NCI-H146 treated with DMSO at 0.1 percent for 48 hours (cell line): ENCODE measurements around the gene DOCK2.
"Not testable (repeated sequence)": the region's sequence is repeated elsewhere in the genome, so short reads cannot be mapped to it uniquely, and the experiment has no call there.

Experiments
- DNase-seq: peaks from one replicate; lab custom pipeline; 2025; ENCODE audit not compliant: unreplicated experiment; lab: John Stamatoyannopoulos, UW

Gene DOCK2

GRCh38 chr5:169781420-169782345 is 144.6 kb downstream of the DOCK2 start:
- no peak for DNase-seq

DNA sequence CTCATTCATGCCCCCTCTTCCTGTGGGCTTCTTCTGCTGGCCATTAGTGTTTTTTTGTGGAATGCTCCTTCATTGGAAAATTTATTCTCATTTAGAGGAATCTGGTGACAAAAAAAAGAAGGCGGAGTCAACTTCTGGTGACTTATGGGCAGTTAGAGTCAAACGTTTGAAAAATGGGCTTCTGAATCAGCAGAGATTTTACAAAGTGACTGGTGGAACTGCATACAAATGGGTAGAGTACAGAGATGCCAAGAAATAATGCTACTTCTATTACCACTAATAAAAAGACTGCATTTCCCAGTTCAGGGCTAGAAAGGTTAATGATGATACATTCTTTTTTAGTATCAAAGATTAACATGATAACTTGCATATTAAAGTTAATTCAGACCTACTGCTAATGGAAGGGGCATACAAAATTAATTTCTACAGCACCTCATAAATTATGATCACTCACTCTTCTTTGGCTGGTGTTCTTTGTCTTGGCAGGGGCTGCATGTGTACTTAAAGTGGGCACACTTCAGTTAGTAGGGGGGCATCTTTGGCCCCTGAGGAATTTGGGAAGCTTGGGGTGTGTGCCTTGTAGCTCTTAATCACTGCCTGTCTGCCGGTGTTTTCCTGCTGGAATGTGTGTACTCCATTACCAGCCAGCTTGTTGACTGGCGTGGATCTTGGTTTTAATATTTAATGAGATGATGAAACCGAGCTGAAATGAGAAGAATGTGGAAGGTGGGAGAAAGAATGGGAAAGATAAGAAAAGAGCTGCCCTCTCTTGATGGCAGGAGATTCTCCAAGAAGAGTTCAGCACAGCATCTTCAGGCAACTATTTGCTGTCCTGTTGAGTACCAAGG is 148.9 kb downstream of the DOCK2 start:
- no peak for DNase-seq

GRCh38 chr5:169788168-169788567 is 151.1 kb downstream of the DOCK2 start:
- DNase-seq: no peak

DNA sequence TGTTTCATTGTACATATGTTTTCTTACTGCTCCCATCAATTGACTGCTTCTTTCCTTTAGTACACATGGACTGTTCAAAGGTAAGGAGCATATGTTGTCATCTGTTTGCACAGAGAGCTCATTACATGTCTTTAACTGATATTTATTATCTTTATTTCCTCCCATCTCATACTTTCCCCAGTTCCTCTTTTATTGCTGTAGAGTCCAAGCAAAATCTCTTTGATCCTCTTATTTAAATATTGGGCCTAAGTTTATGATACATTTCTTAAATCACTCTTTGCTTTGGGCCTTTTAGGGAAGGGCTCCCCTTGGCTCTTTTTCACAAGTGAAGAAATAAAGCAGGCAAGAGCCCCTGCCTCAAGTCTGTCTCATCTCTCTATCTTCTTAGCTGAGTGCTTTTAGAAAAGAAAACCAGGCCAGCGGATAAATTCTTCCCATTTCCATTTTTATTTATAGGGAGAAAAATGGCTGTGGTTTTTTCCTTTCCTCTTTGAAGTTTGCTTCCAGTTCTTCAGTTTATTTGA is 152.4 kb downstream of the DOCK2 start:
- DNase-seq: no peak

DNA sequence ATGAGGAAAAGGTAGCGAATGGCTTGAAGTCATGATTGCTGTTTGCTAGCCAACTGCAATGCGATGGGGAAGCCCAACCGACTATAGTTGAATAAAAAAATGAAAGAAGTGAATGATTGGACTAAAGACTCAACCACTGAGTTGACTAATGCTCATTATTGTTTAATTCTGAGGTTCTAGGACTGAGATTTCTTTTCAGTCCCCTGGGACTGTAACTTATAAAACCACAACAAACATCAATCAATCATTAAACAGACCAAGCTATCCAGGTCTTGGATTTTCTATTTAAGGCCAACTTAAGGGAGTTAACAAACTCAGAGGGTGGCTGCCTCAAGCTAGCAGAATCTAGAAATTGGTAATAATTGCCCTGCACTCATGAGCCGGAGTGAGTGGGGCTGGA is 154.2 kb downstream of the DOCK2 start:
- no peak for DNase-seq

DNA sequence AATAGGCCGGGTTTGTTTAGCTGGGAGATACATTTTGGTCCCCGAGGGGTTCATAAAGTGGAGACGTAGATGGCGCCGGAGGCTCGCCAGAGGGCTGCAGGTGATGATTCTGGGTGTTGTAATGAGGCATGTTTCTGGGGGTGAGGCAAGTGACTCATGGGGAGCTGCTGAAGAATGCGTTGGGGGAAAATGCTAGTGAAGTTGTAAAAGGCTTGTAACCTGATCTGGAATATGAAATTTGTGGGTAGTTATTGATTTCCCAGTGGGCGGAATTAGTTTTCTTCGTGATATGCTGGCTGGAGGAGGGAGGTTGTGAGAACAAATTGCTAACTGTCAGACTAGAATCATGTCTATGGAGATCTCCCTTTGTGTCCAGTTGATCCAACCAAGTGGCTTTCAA is 158.3 kb downstream of the DOCK2 start:
- DNase-seq: no peak

GRCh38 chr5:169796731-169797130 is 159.7 kb downstream of the DOCK2 start:
- DNase-seq: no peak

DNA sequence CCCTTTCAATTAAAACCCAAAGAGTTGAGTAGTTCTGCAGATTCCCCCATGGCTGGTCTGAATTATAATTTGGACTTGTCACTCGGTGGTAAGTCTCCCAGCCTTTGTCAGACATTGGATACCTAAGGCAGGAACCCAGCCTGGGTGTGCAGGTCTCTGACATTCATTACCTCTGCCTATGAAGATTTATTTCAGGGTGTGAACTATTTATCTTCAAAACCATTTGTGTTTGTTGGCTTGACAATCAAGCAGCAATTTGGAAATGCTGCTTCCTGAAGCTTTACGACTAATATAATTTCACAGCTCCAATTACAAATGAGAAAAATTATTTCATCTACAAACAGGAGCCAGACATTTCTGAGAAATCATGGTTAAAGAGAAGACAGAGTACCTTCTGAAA is 160.5 kb downstream of the DOCK2 start:
- DNase-seq: no peak

DNA sequence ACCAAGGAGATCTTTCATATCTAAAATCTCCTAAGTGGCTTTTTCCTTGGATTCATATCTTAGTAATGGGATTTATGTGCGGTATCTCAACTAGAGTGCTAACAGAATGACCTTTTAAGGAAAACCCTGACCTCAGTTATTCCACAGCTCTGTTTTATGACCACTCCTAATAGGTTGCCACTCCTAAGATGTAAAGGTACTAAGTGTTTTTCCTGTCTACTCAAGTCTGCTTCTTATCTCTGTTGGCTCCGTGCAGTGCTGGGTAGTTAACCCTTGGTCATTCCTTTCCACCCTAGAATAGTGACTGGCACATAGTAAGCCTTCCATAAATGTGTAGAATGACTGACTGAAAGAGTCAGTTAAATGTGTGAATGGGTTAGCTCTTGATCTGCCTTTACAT is 161.4 kb downstream of the DOCK2 start:
- DNase-seq: no peak

DNA sequence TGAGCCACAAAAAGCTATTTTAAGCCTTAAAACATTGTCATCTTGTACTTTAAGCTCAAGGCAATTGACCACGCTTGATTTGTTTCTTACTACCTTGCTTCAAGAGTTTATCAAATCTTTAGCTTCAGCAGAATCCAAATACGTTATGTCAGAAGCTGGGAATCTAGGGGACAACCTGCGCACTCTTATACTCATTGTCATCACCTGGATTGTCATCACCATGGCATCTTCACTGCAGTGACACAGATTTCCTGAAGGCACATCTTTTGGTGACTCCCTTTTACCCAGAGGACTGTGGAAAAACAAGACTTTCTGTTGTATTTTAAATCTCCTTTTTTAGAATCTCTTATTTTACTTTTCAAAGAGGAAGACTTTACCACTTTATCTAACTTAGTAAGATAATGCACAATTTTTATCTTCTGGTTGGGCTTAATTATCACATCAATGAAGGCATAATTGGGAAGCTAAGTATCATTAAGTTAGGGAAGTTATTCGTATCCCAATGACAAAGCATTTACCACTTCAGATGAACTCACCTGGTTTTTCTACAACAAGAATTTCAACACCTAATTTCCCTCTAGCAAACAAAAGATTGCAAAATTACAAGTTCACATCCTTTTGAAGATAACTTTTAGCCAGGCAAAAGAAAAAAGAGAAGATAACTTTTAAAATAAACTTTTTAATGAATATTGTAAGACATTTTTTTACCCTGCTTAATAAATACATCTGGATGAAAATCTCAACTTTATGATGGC is 162.0 kb downstream of the DOCK2 start:
- DNase-seq: no peak

DNA sequence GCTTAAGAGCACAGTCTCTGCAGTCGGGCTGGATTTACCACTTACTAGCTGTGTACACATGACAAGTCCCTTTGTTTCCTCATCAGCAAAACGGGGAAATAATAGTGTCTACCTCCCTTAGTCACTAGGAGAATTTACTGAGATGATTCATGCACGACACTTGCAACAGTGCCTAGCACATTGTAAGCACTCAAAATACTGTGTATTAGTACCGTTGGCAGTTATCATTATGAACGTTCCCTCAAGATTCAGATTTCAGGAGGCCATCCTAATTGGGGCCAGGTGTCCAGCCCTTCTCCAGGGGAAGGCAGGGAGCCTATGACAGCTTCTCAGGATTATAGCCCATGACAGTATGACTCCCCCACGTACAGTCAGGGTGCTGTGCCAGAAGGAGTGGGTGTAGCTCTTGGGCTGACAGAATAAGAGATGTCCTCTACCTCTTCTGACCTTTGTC is 164.3 kb downstream of the DOCK2 start:
- no peak for DNase-seq

DNA sequence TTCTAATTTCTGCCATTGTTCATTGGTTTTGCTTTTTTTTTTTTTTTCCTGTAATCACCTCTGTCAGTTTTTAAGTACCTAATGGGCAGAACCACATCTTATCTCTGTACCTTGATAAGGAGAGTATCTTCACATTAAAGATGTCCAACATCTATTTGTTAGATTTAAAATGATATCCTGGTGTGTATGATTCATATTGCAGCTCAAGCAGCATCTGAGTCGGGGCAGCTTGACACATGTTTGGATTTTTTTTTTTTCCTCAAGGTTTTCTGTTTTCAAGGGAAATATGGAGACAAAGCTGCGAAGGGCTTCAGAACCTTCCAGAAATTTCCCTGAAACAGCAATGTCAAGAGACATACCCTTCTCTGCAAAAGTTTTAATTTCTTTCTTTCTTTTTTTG is 164.7 kb downstream of the DOCK2 start:
- DNase-seq: no peak

- no peak for DNase-seq
Measured at GRCh38 chr5:169803077-169803981, 166.3 kb downstream of the DOCK2 start.

DNA sequence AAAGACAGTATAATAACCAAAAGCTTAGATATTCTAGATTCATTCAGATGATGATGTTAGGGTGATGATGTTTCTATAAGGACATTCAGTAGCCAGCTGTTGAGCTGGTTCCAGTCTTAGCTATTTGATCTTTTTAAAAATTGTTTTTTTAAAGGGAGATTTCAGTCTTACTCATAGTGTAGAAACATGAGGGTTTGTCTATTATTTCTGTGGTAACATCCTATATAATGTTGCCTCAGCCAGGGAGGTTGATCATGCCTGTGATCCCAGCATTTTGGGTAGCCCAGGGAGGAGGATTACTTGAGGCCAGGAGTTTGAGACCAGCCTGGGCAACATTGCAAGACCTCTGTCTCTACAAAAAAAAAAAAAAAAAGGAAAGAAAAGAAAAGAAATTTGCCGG is 167.8 kb downstream of the DOCK2 start:
- DNase-seq: no peak

GRCh38 chr5:169805527-169805934 is 168.5 kb downstream of the DOCK2 start:
- DNase-seq: no peak

DNA sequence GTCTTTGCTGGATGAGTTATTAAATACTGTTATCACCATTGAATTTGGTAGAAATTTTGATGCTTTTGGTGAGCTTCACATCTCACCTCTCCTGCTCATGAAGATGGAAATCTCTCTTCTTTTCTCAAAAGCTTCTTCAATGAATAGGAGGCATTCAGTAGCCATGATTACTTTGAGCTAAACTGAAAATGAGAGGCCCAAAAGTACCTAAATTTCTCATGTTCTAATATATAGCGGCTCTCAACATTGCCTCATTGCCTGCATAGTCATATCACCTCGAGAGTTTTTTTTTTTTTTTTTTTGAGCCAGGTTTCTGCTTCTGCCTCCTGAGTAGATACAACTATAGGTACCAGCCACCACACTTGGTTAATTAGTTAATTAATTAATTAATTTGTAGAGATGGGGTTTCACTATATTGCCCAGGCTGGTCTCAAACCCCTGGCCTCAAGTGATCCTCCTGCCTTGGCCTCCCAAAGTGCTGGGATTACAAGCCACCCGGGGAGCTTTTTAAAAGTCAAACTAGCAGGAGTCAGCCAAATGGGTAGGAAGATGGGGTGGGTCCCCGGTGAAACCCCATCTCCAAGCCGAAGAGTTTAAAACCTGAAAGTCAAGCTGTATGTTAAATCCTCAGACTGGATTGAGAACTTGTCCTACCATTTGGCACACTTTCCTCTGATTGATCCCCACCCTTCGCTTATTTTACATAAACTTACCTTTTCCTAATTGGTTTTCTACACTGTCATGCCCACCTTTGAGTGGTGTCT is 169.0 kb downstream of the DOCK2 start:
- DNase-seq: no peak

GRCh38 chr5:169808118-169808581 is 171.1 kb downstream of the DOCK2 start:
- no peak for DNase-seq

DNA sequence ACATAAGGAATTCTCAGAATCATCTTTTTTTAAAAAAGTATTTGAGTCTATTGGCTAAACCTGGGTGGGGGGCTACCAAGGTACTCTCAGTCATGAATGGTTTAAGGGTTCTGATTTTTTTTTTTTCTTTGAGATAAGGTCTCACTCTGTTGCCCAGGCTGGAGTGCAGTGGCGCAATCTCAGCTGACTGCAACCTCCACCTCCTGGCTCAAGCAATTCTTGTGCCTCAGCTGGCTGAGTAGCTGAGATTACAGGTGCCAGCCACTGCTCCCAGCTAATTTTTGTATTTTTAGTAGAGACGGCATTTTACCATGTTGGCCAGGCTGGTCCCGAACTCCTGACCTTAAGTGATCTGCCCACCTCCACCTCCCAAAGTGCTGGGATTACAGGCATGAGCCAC is 171.8 kb downstream of the DOCK2 start:
- DNase-seq: not testable (repeated sequence)

DNA sequence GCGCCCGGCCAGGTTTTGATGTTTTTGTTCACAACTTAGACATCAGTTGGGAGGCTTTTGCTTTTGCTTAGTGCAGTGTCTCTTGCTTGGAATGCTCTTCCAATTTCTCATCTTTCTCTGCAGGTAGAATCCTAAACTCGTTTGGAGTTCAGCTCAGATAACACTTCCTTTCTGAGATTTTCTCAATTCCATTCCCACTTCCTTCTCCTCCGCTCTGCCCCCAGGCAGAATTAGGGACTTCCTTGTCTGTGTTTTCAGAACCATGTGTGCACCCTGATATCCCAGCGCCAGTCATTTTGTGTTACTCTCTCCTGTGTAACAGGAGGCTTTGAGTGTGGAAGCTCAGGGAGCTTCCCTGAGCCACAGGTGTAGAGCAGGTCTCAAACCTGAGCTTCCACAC is 172.2 kb downstream of the DOCK2 start:
- no peak for DNase-seq
